GM18498 (cell line): ENCODE data around the gene MAML3.

Experiments used
- ATAC-seq: cut with Tn5 transposase; IDR thresholded peaks from one replicate; pipeline ENCODE4 v1.9.1; 2021; ENCODE audit warnings: mild to moderate bottlenecking, moderate library complexity; ENCODE audit not compliant: unreplicated experiment

Gene MAML3

DNA sequence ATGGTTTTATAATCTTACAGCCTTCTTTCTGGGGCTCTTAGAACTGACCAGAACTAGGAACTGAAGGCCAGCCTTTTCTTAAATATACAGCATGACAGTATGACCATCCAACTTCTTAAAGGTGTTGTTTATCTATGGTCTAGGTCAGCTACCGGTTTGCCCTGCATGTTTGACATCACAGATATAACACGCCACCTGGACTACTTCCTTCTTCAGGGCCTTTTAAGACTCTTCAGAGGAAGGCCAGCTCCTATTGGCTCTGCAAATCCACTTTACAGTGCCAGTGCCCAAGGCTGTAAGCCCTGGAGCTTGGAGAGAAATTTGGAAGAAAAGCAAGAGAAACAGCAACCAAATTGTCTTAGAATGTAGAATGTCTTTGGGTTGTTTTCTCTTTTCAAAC lies 302.9 kb downstream of the MAML3 start:
- ATAC-seq: no peak

DNA sequence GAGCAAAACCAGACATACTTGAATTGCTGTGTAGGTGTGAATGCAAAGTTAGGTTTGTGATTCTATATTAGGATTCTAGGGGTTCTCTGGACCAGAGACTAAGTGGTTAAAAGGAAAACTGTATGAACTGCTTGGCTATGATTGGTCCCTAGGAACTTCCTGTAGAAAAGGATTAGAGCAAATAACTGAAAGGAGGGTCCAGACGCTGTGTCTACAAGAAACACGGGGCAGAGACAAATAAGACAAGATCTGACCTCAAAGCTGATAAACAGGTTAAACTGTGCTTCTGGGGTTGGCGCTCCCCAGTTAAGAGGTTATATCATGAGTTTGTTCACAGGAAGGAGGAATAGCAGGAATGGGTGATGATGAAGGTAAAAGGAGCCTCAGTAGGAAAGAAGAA lies 304.8 kb downstream of the MAML3 start:
- ATAC-seq: no peak

DNA sequence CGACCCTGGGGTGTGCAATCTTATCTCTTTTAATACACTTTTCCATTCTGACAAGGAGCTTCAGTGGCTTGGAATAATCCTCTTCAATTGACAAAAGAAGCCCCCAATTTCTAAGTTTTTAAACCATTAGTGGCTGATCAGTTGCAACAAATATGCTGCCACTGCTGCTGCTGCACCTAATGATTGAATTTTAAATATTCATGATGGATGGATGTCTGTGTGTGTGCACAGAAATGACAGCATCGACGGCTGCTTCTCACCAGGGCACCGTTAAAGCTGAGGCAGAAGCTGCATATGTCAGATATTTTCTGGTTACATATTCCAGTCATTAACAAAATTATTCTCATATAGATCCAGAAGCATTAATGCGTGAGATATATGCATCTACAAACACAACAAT lies 306.0 kb downstream of the MAML3 start:
- ATAC-seq: no peak

DNA sequence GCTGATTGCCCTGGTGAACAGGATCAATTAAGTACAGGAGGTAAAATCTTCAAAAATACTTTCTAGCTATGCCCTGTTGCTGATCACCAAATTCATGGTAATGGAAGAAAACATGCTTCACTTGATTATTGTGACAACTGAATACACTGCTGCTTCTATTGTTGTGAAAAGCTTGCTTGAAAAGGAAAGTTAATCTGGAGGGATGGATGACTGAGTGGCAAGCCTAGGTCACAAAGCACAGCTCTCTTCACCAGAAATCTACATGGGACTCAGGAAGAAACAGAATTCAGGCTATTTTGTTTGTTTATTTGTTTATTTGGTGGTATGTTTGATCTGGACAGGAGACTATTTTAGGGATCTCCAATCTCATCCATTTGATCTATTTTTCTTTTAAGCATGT lies 306.4 kb downstream of the MAML3 start:
- ATAC-seq: no peak

DNA sequence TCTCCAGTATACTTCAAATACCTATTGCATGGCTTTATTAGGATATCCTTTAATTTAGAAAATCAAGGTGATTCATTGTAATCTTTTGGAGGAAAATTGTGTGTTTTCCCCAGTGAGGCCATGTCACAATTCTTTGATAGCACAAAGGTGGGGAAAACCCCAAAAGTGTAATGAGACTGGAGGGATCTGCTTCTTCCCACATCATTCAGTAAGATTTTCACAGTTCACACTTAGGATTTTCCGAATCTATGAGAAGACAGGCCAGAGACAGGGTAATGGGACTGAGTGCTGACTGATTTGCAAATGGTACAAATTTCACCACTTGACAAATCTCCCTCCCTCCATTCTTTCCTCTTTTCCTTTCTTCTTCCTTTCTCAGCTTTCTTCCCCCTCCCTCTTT lies 307.2 kb downstream of the MAML3 start:
- ATAC-seq: no peak

GRCh38 chr4:139845453-139846093 lies 308.4 kb downstream of the MAML3 start:
- no peak for ATAC-seq

- no peak for ATAC-seq
Observed at GRCh38 chr4:139844459-139845036, 309.4 kb downstream of the MAML3 start.

- no peak for ATAC-seq
Observed at GRCh38 chr4:139844057-139844456, 309.9 kb downstream of the MAML3 start.

GRCh38 chr4:139843641-139844040 lies 310.3 kb downstream of the MAML3 start:
- no peak for ATAC-seq

- no peak for ATAC-seq
Observed at GRCh38 chr4:139841464-139842195, 312.4 kb downstream of the MAML3 start.

DNA sequence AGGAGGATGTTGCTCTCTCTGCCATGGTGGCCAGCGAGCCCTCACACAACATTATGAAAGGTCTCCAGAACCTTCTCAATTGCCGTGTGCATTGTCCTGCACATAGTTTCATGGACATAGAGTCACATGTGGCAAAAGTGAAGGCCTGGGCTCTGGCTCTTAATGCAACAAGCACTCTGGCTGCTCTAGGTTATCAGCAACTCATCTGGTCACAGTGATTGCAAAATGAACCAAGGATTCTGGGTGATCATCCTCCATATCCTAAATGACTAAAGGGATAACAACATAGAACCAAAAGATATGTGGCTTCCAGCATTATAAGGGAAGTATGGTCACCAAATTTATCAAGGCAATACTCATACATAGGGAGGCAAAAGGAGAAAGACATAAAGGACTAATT lies 313.2 kb downstream of the MAML3 start:
- no peak for ATAC-seq

DNA sequence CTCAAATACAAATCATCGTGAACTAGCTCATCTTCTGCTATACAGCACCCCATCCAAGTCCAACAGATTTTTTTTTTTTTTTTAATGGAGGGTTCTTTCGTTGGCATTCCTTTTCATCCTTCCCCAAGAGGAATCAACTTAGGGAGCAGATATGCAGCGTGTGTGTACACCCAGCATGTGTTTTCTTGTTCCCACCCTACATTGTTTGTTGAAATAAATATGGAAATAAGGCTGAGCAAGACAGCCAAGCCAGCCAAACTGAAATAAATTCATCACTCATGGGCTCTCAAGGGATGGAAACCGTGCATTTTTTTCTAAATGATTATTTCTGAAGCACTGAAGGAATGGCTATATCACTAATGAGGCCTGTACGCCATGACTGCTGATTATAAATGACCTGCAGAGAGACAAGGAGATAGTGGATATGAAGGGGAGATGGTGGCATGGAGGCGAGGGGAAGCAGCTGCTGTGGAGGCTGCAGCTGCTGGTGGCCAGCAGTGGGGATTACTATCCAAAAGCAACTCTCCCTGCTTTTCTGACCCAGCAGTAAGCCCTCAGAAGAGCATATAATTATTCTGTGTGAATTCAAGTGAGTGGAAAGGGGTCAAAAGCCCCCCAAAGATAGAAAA lies 314.5 kb downstream of the MAML3 start:
- no peak for ATAC-seq

- no peak for ATAC-seq
Observed at GRCh38 chr4:139838811-139839210, 315.2 kb downstream of the MAML3 start.

- ATAC-seq: no peak
Observed at GRCh38 chr4:139834981-139835391, 319.0 kb downstream of the MAML3 start.

- no peak for ATAC-seq
Observed at GRCh38 chr4:139834226-139834662, 319.7 kb downstream of the MAML3 start.

GRCh38 chr4:139833151-139833910 lies 320.7 kb downstream of the MAML3 start:
- no peak for ATAC-seq

GRCh38 chr4:139828966-139829664 lies 324.9 kb downstream of the MAML3 start:
- no peak for ATAC-seq

- no peak for ATAC-seq
Observed at GRCh38 chr4:139826426-139826825, 327.6 kb downstream of the MAML3 start.

- no peak for ATAC-seq
Observed at GRCh38 chr4:139825523-139826014, 328.4 kb downstream of the MAML3 start.

- no peak for ATAC-seq
Observed at GRCh38 chr4:139824882-139825522, 329.0 kb downstream of the MAML3 start.
